Panc1 (cell line): ENCODE results near the gene CISD3.

Source experiments
- POLR2AphosphoS5 ChIP-seq: IDR thresholded peaks from 2 replicates; pipeline ENCODE4 v1.6.1; 2012; ENCODE audit warnings: mild to moderate bottlenecking, low read depth, low read length, moderate library complexity
- SIN3A ChIP-seq: IDR thresholded peaks from 2 replicates; pipeline ENCODE4 v1.6.1; 2012; ENCODE audit warnings: low read depth, mild to moderate bottlenecking, low read length, moderate library complexity, borderline replicate concordance; ENCODE audit not compliant: insufficient read depth
- TCF7L2 ChIP-seq: IDR thresholded peaks from 2 replicates; pipeline ENCODE4 v1.6.1; 2011; ENCODE audit warnings: mild to moderate bottlenecking, low read depth, low read length, inconsistent platforms
- TF ChIP-seq, protein P1 (sequence below): fragments of 450-650 bp; IDR thresholded peaks from 2 replicates; pipeline ENCODE4 v1.5.1; 2017; ENCODE audit warnings: mild to moderate bottlenecking
- TF ChIP-seq, protein P2 (sequence below), 2 experiments: IDR thresholded peaks; 2 replicates each; pipeline ENCODE4 v1.6.1; 2011 to 2012; ENCODE audit warnings: low read depth in 2 of 2, control low read depth in 1 of 2, low read length in 1 of 2, mild to moderate bottlenecking in 1 of 2, moderate library complexity in 1 of 2; ENCODE audit not compliant: insufficient read depth in 1 of 2

DNA sequence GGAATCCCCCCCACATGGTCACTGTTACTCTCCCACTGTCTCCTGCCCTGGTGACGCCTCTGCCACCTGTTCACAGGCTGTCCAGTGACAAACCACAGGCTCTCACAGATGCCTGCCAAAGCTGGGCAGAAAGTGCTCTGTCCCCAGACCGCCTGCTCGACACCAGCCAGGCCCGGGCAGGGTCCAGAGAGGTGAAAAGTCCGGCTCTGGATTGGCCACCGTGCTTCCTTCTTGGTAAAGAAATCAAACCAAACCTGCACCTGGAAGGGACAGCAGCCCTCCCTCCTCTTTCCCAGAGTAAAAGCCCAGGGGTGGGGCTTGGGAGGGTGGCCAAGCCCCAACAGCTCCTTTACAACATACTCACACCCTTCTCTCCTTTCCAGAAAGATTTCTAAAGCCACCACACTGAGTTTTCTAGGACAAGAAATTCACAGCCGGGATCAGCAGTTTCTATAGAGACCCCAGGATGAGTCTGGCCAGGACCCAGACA lies 11.8 kb downstream of the CISD3 start:
- TF ChIP-seq, protein P1, sequence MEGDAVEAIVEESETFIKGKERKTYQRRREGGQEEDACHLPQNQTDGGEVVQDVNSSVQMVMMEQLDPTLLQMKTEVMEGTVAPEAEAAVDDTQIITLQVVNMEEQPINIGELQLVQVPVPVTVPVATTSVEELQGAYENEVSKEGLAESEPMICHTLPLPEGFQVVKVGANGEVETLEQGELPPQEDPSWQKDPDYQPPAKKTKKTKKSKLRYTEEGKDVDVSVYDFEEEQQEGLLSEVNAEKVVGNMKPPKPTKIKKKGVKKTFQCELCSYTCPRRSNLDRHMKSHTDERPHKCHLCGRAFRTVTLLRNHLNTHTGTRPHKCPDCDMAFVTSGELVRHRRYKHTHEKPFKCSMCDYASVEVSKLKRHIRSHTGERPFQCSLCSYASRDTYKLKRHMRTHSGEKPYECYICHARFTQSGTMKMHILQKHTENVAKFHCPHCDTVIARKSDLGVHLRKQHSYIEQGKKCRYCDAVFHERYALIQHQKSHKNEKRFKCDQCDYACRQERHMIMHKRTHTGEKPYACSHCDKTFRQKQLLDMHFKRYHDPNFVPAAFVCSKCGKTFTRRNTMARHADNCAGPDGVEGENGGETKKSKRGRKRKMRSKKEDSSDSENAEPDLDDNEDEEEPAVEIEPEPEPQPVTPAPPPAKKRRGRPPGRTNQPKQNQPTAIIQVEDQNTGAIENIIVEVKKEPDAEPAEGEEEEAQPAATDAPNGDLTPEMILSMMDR: no peak
- no peak for TF ChIP-seq POLR2AphosphoS5
- TF ChIP-seq TCF7L2: no peak
- TF ChIP-seq, protein P2, sequence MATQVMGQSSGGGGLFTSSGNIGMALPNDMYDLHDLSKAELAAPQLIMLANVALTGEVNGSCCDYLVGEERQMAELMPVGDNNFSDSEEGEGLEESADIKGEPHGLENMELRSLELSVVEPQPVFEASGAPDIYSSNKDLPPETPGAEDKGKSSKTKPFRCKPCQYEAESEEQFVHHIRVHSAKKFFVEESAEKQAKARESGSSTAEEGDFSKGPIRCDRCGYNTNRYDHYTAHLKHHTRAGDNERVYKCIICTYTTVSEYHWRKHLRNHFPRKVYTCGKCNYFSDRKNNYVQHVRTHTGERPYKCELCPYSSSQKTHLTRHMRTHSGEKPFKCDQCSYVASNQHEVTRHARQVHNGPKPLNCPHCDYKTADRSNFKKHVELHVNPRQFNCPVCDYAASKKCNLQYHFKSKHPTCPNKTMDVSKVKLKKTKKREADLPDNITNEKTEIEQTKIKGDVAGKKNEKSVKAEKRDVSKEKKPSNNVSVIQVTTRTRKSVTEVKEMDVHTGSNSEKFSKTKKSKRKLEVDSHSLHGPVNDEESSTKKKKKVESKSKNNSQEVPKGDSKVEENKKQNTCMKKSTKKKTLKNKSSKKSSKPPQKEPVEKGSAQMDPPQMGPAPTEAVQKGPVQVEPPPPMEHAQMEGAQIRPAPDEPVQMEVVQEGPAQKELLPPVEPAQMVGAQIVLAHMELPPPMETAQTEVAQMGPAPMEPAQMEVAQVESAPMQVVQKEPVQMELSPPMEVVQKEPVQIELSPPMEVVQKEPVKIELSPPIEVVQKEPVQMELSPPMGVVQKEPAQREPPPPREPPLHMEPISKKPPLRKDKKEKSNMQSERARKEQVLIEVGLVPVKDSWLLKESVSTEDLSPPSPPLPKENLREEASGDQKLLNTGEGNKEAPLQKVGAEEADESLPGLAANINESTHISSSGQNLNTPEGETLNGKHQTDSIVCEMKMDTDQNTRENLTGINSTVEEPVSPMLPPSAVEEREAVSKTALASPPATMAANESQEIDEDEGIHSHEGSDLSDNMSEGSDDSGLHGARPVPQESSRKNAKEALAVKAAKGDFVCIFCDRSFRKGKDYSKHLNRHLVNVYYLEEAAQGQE (IDR thresholded peaks at IDR 0.05; ENCODE audit: insufficient read depth in 1 of 2, low read depth in 2 of 2, low read length in 1 of 2): no peak
- no peak for TF ChIP-seq SIN3A
